PFSK-1 (cell line): ENCODE data around the gene RFFL.

Source experiments
- FOXP2 ChIP-seq: optimal IDR thresholded peaks from 2 replicates; pipeline ENCODE3; 2011; ENCODE audit warnings: borderline replicate concordance, control low read depth, inconsistent platforms; ENCODE audit not compliant: insufficient read depth; ENCODE audit errors: extremely low read length, extremely low read depth
- POLR2AphosphoS5 ChIP-seq: IDR thresholded peaks from 2 replicates; pipeline ENCODE4 v1.6.1; 2012; ENCODE audit warnings: low read depth, mild to moderate bottlenecking, control low read depth, low read length, moderate library complexity
- SIN3A ChIP-seq: IDR thresholded peaks from 2 replicates; pipeline ENCODE4 v1.6.1; 2012; ENCODE audit warnings: mild to moderate bottlenecking, low read length, moderate library complexity, borderline replicate concordance; ENCODE audit not compliant: insufficient read depth
- TAF1 ChIP-seq: IDR thresholded peaks from 2 replicates; pipeline ENCODE4 v1.6.1; 2012; ENCODE audit warnings: low read length, control low read depth, borderline replicate concordance; ENCODE audit not compliant: insufficient read depth
- TF ChIP-seq, protein P1 (sequence below), 2 experiments: IDR thresholded peaks; 2 replicates each; pipeline versions ENCODE4 v1.6.1 to v1.8.0; 2011 to 2012; ENCODE audit warnings: low read depth in 2 of 2, low read length in 2 of 2, control low read depth in 1 of 2, inconsistent platforms in 1 of 2, mild to moderate bottlenecking in 1 of 2, moderate library complexity in 1 of 2; ENCODE audit not compliant: insufficient read depth in 1 of 2

Gene RFFL

DNA sequence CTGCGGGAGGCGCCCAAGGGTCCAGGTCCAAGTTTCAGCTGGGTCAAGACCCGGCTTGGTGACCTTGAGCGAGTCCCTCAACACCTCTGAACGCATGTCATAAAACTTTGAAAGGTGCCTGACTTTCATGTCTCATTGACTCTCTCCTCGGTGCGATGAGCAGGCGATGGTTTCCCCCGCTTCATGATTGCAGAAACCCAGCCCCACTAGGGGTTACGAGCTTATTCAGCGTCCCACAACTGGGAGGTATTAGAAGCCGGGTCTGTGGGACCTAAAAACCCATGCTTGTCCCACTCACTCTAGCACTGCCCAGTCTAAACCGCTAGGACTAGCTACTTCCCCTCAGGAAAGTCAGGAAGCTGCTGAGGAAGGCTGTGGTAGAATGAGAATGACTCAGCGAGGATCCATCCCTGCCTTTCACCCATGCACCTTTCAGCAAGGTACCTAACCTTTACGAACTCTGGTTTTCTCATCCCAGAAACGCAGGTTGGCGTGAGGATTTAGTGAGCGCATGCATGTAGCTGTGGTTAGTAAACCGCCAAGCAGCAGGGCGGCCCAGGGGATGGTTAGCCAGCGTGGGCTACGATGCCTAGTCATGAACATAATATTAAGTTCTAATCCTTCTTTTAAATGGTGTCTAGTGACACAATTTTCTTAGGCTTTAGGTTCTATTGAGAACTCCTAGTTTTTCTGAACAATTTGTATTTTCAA lies 26.2 kb upstream of the RFFL start:
- TF ChIP-seq FOXP2 (no peak), POLR2AphosphoS5 (peak; percentile 51; the same call in 1 of the 2 replicates), TAF1 (no peak), SIN3A (no peak)
- TF ChIP-seq, protein P1, sequence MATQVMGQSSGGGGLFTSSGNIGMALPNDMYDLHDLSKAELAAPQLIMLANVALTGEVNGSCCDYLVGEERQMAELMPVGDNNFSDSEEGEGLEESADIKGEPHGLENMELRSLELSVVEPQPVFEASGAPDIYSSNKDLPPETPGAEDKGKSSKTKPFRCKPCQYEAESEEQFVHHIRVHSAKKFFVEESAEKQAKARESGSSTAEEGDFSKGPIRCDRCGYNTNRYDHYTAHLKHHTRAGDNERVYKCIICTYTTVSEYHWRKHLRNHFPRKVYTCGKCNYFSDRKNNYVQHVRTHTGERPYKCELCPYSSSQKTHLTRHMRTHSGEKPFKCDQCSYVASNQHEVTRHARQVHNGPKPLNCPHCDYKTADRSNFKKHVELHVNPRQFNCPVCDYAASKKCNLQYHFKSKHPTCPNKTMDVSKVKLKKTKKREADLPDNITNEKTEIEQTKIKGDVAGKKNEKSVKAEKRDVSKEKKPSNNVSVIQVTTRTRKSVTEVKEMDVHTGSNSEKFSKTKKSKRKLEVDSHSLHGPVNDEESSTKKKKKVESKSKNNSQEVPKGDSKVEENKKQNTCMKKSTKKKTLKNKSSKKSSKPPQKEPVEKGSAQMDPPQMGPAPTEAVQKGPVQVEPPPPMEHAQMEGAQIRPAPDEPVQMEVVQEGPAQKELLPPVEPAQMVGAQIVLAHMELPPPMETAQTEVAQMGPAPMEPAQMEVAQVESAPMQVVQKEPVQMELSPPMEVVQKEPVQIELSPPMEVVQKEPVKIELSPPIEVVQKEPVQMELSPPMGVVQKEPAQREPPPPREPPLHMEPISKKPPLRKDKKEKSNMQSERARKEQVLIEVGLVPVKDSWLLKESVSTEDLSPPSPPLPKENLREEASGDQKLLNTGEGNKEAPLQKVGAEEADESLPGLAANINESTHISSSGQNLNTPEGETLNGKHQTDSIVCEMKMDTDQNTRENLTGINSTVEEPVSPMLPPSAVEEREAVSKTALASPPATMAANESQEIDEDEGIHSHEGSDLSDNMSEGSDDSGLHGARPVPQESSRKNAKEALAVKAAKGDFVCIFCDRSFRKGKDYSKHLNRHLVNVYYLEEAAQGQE (IDR thresholded peaks at IDR 0.05; ENCODE audit: insufficient read depth in 1 of 2, low read depth in 2 of 2, low read length in 2 of 2): peak in 1 of 2 experiments; percentile 19; a peak in 1 of 4 replicates

GRCh38 chr17:35088881-35089585 lies 25.5 kb upstream of the RFFL start:
- TF ChIP-seq, protein P1 (IDR thresholded peaks at IDR 0.05; ENCODE audit: insufficient read depth in 1 of 2, low read depth in 2 of 2, low read length in 2 of 2): no peak
- TF ChIP-seq TAF1 (0 out of 2 replicates have a peak, but pooled peaks have one; percentile 36), SIN3A (no peak; the same call in 1 of the 2 replicates), FOXP2 (peak; percentile 7), POLR2AphosphoS5 (0 out of 2 replicates have a peak, but pooled peaks have one; percentile 16)

GRCh38 chr17:35088356-35088880 lies 24.9 kb upstream of the RFFL start:
- no peak for TF ChIP-seq POLR2AphosphoS5
- TF ChIP-seq, protein P1 (IDR thresholded peaks at IDR 0.05; ENCODE audit: insufficient read depth in 1 of 2, low read depth in 2 of 2, low read length in 2 of 2): 0 out of 4 replicates have a peak, but pooled peaks of 1 of the 2 experiments have one; percentile 9

DNA sequence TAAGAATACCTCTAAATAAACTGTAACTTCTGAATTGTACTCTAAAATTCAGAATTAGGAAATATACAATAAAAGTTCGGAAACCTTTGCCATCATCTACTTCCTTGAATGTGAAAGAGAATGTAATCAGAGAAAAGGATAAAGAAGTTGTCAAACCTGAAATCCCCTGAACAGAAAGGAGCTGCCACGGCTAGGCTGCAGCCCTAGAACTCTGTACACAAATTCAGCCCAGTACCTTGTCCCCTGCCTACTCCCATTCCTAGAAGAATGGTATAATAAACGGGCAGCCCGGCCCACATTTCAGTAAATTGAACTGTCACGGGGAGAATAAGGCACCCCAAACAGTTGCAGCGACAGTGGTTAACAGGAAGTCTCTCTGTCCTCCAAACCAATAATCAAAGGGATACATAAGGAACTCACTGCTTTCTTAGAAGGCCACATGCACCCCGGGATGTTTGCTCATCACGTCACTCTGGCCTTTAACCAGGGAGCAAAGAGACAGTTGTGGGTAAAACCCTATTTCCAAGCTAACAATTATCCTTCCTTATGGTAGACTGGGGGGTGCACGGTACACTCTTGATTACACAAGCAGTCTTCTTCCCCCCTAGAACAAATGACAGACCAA lies 24.3 kb upstream of the RFFL start:
- no peak for TF ChIP-seq TAF1
- no peak for TF ChIP-seq SIN3A

GRCh38 chr17:35086931-35087573 lies 23.5 kb upstream of the RFFL start:
- TF ChIP-seq TAF1 (no peak), FOXP2 (no peak), SIN3A (no peak), POLR2AphosphoS5 (no peak)
- TF ChIP-seq, protein P1 (IDR thresholded peaks at IDR 0.05; ENCODE audit: insufficient read depth in 1 of 2, low read depth in 2 of 2, low read length in 2 of 2): no peak
